Stomach (tissue), 4 donors: ENCODE data around the gene ARHGAP21.

Source experiments
- EP300 ChIP-seq: sonication (generic); formaldehyde crosslinking; IDR thresholded peaks from one replicate; pipeline ENCODE4 v1.6.1; 2017; ENCODE audit warnings: antibody characterized with exemption
- TF ChIP-seq, protein P1 (sequence below), 7 experiments: fragments of 450-650 bp in 4 of 7; fragments of 200-600 bp in 3 of 7; sonication (generic) in 3 of 7; IDR thresholded peaks; one replicate each; pipeline ENCODE4 v1.5.1; 2016 to 2019; ENCODE audit warnings: antibody characterized with exemption in 7 of 7, control low read depth in 2 of 7, mild to moderate bottlenecking in 1 of 7

DNA sequence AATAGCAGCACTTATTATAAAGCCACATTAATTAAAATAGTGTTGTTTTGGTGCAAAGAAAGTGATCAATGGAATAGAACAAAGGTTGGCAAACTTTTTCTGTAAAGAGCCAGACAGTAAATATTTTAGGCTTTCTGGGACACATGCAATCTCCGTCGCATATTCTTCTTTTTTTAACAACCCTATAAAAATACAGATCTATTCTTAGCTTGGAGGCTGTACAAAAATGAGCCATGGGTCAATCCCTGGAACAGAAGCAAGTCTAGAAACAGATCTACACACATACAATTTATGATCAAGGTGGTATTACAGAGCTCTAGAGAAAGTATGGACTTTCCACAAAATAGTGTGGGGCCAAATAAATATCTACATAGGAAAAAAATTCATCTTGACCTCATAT, 71.8 kb downstream of the ARHGAP21 start:
- TF ChIP-seq, protein P1, sequence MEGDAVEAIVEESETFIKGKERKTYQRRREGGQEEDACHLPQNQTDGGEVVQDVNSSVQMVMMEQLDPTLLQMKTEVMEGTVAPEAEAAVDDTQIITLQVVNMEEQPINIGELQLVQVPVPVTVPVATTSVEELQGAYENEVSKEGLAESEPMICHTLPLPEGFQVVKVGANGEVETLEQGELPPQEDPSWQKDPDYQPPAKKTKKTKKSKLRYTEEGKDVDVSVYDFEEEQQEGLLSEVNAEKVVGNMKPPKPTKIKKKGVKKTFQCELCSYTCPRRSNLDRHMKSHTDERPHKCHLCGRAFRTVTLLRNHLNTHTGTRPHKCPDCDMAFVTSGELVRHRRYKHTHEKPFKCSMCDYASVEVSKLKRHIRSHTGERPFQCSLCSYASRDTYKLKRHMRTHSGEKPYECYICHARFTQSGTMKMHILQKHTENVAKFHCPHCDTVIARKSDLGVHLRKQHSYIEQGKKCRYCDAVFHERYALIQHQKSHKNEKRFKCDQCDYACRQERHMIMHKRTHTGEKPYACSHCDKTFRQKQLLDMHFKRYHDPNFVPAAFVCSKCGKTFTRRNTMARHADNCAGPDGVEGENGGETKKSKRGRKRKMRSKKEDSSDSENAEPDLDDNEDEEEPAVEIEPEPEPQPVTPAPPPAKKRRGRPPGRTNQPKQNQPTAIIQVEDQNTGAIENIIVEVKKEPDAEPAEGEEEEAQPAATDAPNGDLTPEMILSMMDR (IDR thresholded peaks at IDR 0.05), result no peak
- no peak for TF ChIP-seq EP300
